ENCODE results near the gene SLC15A4. TPM values are rescaled to one million over a fixed set of nuclear protein-coding genes. Genes with fewer than 3 reads are reported as not detected.
"Not testable (repeated sequence)": the region's sequence is repeated elsewhere in the genome, so short reads cannot be mapped to it uniquely, and the experiment has no call there.

The SLC15A4 gene
- total RNA-seq, 1 donor from 2014 or later = 49.6 TPM

DNA sequence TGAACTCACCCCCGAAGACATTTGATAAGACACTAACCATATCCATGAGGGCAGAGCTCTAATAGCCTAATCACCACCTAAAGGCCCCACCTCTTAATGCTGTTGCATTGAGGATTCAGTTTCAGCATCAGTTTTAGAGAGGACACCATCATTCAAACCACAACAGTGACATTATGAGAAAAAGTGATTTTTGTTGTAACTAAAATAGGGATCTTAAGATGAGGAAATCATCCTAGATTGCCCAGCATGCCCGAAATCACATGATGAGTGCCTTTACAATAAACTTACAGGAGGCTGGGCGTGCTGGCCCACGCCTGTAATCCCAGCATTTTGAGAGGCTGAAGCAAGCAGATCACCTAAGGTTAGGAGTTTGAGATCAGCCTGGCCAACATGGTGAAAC lies 19.8 kb upstream of the SLC15A4 start:
- TF ChIP-seq, protein P1, sequence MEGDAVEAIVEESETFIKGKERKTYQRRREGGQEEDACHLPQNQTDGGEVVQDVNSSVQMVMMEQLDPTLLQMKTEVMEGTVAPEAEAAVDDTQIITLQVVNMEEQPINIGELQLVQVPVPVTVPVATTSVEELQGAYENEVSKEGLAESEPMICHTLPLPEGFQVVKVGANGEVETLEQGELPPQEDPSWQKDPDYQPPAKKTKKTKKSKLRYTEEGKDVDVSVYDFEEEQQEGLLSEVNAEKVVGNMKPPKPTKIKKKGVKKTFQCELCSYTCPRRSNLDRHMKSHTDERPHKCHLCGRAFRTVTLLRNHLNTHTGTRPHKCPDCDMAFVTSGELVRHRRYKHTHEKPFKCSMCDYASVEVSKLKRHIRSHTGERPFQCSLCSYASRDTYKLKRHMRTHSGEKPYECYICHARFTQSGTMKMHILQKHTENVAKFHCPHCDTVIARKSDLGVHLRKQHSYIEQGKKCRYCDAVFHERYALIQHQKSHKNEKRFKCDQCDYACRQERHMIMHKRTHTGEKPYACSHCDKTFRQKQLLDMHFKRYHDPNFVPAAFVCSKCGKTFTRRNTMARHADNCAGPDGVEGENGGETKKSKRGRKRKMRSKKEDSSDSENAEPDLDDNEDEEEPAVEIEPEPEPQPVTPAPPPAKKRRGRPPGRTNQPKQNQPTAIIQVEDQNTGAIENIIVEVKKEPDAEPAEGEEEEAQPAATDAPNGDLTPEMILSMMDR (conservative IDR thresholded peaks at IDR 0.05; ENCODE audit: low read depth, low read length) = no peak
- H3K4me3 ChIP-seq (ENCODE audit: low read depth, low read length) = no peak overlapping the region
- DNase-seq (ENCODE audit: low read depth) = no peak

DNA sequence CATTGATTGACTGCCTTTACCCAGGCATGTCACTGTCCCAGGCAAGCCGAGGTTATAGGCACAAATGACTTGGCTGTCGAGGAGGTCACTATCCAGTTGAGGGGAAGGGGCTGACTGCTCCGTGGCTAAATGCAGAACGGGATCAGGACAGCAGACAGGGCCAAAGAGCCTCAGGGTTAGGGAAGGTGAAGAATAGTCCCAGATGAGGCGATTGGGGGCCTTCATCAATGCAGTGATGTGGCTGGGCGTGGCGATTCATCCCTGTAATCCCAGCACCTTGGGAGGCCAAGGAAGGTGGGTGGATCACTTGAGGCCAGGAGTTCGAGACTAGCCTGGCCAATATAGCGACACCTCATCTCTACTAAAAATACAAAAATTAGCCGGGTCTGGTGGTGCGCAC lies 18.8 kb upstream of the SLC15A4 start:
- TF ChIP-seq, protein P1 (conservative IDR thresholded peaks at IDR 0.05; ENCODE audit: low read depth, low read length) = no peak
- no peak overlapping the region for H3K4me3 ChIP-seq (ENCODE audit: low read depth, low read length)
- no peak for DNase-seq (ENCODE audit: low read depth)

DNA sequence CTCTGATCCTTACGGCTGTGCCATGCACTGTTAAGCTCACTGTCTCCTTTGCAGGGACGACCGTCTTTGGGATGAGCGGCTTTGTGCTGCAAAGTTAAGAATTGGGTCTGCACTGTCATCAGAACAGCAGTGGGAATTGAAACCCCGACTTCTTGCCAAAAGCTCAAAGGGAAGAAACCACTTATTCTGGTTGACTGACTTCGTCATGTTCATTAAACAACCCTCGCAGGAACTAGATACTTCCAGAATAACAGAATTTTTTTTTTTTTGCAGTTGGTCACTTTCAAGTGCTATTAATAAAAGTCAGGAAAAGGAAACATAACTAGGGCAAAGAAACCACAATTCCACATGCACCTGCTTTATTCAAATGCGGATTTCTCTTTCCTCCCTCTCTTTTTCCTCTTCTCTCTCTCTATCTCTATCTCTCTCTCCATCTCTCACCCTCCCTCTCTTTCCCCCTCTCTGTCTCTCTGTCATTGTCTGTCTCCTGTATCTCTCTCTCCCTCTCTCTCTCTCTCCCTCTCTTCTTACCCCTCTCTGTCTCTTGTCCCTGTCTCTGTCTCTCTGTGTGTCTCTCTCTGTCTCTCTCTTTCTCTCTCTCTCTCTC lies 17.2 kb upstream of the SLC15A4 start:
- DNase-seq (ENCODE audit: low read depth) = no peak
- H3K4me3 ChIP-seq (ENCODE audit: low read depth, low read length) = no peak overlapping the region
- TF ChIP-seq, protein P1 (conservative IDR thresholded peaks at IDR 0.05; ENCODE audit: low read depth, low read length) = no peak

DNA sequence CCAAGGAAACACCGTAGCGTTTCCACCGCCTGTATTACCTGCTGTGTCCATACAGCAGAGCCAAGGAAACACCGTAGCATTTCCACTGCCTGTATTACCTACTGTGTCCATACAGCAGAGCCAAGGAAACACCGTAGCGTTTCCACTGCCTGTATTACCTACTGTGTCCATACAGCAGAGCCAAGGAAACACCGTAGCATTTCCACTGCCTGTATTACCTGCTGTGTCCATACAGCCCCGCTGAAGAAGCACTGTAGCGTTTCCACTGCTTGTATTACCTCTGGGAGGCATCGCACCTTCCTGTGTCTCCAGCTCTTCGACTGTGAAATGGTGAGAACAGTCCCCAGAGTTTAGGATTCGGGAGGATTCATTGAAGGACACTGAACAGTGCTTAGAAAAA lies 16.1 kb upstream of the SLC15A4 start:
- H3K4me3 ChIP-seq (ENCODE audit: low read depth, low read length) = not testable (repeated sequence)

DNA sequence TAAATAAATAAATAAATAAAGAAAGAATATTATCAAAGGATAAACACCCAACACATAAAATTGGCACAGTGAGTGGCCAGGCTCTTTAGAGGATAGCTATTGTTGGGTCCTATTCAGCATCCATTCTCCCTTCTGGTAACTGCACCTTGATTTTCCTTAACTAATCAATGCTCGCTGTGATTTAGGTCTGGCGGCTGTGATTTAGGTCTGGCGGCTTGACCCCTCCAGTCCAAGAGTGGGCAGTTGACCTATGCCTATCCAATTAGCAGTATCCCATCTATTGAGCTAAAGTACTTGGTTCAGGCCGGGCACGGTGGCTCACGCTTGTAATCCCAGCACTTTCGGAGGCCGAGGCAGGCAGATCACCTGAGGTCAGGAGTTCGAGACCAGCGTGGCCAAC lies 9.7 kb upstream of the SLC15A4 start:
- TF ChIP-seq, protein P1 (conservative IDR thresholded peaks at IDR 0.05; ENCODE audit: low read depth, low read length) = no peak
- DNase-seq (ENCODE audit: low read depth) = no peak
- no peak overlapping the region for H3K4me3 ChIP-seq (ENCODE audit: low read depth, low read length)

More for the DNA sequence above, 16.1 kb upstream of the SLC15A4 start:
- DNase-seq (ENCODE audit: low read depth) = not testable (repeated sequence)

DNA sequence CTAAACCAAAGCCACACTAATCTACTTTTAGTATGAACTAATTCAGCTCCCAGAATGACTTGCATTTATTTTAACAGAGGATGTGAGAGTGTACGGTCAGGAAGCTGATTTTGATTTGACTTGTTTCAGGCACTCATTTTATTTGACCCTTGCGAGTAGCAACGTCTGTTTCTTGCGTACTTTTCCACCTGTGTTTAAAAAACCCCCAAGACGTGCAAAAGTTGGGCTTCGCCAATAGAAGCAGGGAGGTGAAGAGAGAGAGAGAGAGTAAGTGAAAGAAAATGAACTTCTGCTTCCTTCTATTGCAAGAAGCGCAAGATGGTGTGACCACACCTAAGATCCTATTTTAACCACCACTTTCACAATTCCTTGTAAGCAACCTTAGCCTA lies 6.7 kb upstream of the SLC15A4 start:
- H3K4me3 ChIP-seq (ENCODE audit: low read depth, low read length) = no peak overlapping the region
- no peak for DNase-seq (ENCODE audit: low read depth)
- TF ChIP-seq, protein P1 (conservative IDR thresholded peaks at IDR 0.05; ENCODE audit: low read depth, low read length) = no peak

DNA sequence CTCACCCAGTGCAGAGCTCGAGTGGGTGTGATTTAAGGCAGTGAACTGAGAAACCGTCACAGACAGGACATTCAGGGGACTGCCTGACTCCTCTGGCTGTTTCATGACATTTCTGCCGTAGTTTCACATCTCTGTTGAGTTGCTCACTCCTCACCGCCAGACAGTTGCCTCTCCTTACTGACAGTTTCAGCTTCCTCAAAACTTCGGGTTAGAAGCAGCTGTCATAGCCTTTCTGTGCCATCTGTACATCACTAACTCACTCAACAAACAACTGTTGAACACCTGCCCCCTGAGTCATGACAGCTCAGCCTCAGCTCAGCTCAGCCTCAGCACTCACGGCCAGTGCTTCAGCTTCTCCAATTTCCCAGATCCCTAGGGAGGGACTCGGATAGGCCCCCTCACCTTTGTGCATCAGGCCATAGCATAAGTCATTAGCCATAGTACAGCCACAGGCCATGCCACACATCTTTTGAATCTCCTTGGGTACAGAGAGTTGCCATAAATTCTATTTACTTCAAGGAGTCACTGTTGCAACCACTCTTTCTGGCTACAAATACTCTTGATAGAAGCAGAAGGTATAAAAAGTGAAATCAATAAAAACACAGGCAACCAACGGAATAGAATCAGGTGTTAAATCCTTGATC lies 6.2 kb upstream of the SLC15A4 start:
- no peak overlapping the region for H3K4me3 ChIP-seq (ENCODE audit: low read depth, low read length)
- DNase-seq (ENCODE audit: low read depth) = no peak
- TF ChIP-seq, protein P1 (conservative IDR thresholded peaks at IDR 0.05; ENCODE audit: low read depth, low read length) = no peak

Data from epithelial cell of proximal tubule (primary cell).